ENCODE results near the gene SOX6. TPM values are rescaled to one million over a fixed set of nuclear protein-coding genes. Genes with fewer than 3 reads are reported as not detected.

Gene SOX6
- total RNA-seq, 1 donor from 2014 or later = 19.6 TPM

DNA sequence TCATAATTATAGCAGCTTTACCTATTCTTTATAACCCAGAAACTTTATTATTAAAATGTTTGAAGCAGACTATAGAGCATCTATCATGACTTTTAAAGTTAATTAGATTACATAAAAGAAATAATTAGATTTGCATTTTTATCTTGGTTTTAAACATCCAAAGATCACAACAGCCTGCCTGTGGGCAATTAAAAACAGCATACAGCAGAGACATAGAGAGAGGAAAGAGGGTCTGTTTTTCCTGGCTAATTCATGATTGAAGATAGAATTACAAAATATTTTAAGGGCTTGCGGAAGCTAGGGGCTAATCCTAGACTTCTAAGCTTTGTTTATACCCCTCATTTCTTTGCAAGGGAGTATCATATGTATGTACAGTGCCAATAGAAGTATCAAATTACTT, 178.1 kb downstream of the SOX6 start:
- Mint-ChIP-seq H3K27ac (ENCODE audit: unreplicated experiment) (no peak overlapping the region), H3K36me3 (ENCODE audit: low read depth) (no peaks in the 10 kb centered on the region), H3K4me1 (peaks cover 18% of the 10 kb centered on the region), H3K9me3 (no peaks in the 10 kb centered on the region), H3K27me3 (ENCODE audit: low read depth) (no peaks in the 10 kb centered on the region), H3K4me3 (no peak overlapping the region)
- no peak for DNase-seq (ENCODE audit: low read depth, low spot score)
- TF ChIP-seq, protein P1, sequence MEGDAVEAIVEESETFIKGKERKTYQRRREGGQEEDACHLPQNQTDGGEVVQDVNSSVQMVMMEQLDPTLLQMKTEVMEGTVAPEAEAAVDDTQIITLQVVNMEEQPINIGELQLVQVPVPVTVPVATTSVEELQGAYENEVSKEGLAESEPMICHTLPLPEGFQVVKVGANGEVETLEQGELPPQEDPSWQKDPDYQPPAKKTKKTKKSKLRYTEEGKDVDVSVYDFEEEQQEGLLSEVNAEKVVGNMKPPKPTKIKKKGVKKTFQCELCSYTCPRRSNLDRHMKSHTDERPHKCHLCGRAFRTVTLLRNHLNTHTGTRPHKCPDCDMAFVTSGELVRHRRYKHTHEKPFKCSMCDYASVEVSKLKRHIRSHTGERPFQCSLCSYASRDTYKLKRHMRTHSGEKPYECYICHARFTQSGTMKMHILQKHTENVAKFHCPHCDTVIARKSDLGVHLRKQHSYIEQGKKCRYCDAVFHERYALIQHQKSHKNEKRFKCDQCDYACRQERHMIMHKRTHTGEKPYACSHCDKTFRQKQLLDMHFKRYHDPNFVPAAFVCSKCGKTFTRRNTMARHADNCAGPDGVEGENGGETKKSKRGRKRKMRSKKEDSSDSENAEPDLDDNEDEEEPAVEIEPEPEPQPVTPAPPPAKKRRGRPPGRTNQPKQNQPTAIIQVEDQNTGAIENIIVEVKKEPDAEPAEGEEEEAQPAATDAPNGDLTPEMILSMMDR (conservative IDR thresholded peaks at IDR 0.05) = no peak

DNA sequence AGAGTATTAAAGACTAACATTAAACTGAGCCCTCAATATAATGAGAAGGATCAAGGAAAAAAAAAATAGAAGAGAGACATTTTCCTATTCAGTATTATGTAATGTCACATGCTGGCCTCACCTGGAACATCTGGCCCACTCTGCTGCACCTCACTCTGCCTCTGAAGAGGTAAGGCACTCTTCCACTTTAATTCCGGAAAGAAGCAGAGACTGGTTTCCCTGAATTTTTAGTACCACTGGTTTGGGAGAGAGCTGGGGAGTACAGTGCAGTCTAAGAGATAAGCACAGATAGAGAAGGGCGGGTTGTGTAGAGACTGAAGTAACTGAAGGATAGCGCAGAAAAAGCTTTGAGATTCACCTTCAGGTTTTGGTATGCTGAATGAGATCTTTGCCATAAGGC, 178.7 kb downstream of the SOX6 start:
- Mint-ChIP-seq H3K36me3 (ENCODE audit: low read depth) (no peaks in the 10 kb centered on the region), H3K27ac (ENCODE audit: unreplicated experiment) (no peak overlapping the region), H3K27me3 (ENCODE audit: low read depth) (no peaks in the 10 kb centered on the region), H3K4me3 (no peak overlapping the region), H3K4me1 (peaks cover 18% of the 10 kb centered on the region), H3K9me3 (no peaks in the 10 kb centered on the region)
- TF ChIP-seq, protein P1 (conservative IDR thresholded peaks at IDR 0.05) = no peak
- DNase-seq (ENCODE audit: low read depth, low spot score) = no peak

DNA sequence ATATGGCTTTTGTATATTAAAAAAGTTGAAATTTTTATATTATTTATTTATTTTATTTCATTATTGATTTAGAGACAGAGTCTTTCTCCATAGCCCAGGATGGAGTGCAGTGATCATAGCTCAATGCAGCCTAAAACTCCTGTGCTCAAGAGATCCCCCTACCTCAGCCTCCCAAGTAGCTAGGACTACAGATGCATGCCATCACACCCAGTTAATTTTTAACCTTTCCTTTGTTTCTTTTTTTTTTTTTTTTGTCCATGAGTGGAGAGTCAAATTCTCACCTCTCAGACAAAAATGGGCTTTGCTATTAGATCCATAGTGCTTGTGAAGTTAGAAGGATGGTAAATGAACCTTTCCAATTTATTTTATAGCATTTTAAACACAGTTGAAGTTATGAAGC, 182.5 kb downstream of the SOX6 start:
- peaks cover 24% of the 10 kb centered on the region for H3K4me1 Mint-ChIP-seq
- H3K27me3 Mint-ChIP-seq (ENCODE audit: low read depth) = no peaks in the 10 kb centered on the region
- H3K27ac Mint-ChIP-seq (ENCODE audit: unreplicated experiment) = no peak overlapping the region
- no peak overlapping the region for H3K4me3 Mint-ChIP-seq
- DNase-seq (ENCODE audit: low read depth, low spot score) = no peak
- TF ChIP-seq, protein P1 (conservative IDR thresholded peaks at IDR 0.05) = no peak
- no peaks in the 10 kb centered on the region for H3K36me3 Mint-ChIP-seq (ENCODE audit: low read depth)
- no peaks in the 10 kb centered on the region for H3K9me3 Mint-ChIP-seq

DNA sequence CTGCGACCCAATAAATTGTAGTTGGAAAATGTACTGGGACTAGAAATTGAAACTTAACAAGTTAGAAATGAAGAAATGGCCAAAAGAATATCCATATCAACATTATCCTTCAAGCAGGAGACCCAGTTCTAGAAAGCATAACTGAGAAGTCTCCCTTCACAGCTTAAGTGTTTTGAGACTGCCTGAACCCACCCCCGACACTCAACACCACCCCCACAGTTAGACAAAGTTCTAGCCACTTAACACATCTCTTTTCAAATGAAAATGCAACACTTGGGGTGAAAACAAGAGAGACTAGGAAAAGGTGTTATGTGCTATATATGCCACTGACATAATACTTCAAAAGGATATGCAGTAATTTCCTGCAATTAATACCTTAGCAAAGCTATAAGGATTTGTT, 184.5 kb downstream of the SOX6 start:
- TF ChIP-seq, protein P1 (conservative IDR thresholded peaks at IDR 0.05) = no peak
- Mint-ChIP-seq H3K4me1 (peaks cover 21% of the 10 kb centered on the region), H3K27me3 (ENCODE audit: low read depth) (no peaks in the 10 kb centered on the region), H3K36me3 (ENCODE audit: low read depth) (no peaks in the 10 kb centered on the region), H3K27ac (ENCODE audit: unreplicated experiment) (no peak overlapping the region), H3K9me3 (no peaks in the 10 kb centered on the region), H3K4me3 (no peak overlapping the region)
- no peak for DNase-seq (ENCODE audit: low read depth, low spot score)

DNA sequence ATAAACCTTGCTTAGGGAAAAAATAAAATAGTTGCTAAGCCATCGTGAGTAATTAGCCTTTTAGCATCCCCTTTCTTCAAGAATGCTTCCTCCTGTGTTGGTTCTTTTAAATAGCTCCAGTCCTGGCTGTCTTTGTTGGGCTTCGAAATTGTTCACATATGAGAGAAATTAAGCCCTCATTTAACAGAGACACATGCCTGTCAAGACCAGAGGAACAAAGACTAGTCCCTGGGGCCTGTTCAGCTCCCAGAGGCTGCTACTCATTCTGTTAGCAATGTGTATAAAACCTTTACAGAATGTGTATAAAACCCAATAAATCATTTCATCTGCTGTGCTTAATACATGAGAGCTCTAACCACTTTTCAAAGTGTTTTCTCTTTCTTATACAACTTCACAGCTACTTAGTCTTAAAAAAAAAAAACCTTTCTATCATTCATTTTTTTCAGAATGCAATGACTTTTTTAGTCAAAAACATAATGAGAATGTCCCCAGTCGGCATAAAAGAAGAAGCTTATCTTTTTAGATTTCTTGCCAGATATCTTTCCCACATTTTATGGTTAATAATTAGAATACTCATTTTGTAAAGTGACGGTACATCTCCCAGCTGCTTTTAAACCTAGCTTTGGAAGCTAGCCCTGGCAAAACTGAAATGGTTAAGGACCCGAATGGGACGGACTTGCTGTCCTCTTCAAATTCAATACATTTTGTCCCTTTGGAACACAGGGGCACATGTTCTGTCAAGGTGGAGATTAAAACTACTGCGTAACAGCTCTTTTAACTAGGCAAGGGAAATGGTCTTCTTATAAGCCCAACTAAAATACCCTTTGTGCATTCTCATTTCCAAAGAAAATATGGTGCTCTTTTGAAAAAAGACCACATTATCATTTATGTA, 186.1 kb downstream of the SOX6 start:
- peaks cover 21% of the 10 kb centered on the region for H3K4me1 Mint-ChIP-seq
- H3K4me3 Mint-ChIP-seq = no peak overlapping the region
- no peak for DNase-seq (ENCODE audit: low read depth, low spot score)
- no peaks in the 10 kb centered on the region for H3K9me3 Mint-ChIP-seq
- H3K27ac Mint-ChIP-seq (ENCODE audit: unreplicated experiment) = no peak overlapping the region
- H3K27me3 Mint-ChIP-seq (ENCODE audit: low read depth) = no peaks in the 10 kb centered on the region
- H3K36me3 Mint-ChIP-seq (ENCODE audit: low read depth) = no peaks in the 10 kb centered on the region
- TF ChIP-seq, protein P1 (conservative IDR thresholded peaks at IDR 0.05) = no peak

Measured in neural crest cell (in vitro differentiated cells).